CD4-positive, alpha-beta T cell treated with Interleukin-21 for 1 hour (primary cell): ENCODE data around the gene C19orf12.
A peak's percentile ranks its signal among the peaks of the same experiment; 100 is the strongest.
"Not testable (repeated sequence)": the region's sequence is repeated elsewhere in the genome, so short reads cannot be mapped to it uniquely, and the experiment has no call there.

Experiments used
- DNase-seq: peaks from one replicate; pipeline ENCODE4 v3.0.0-alpha.2; 2020

Gene C19orf12

DNA sequence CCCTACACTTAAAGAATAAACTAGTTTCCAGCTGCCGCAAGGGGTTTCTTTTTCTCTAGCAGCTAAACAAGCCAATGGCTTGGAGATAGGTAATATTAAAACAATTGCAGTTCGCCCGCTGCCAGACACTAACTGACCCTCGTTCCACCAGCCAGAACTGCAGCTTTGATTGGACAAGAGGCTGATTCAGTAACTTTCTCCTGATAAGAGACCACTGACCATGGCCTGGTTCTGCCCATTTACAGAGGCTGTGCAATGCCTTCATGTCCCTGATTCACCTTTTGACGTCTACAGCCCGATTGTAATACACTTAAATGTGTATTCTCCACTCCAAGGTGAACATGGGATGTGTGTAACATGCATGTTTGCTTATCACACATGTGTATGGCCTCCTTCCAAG, 12.8 kb upstream of the C19orf12 start:
- no peak for DNase-seq

DNA sequence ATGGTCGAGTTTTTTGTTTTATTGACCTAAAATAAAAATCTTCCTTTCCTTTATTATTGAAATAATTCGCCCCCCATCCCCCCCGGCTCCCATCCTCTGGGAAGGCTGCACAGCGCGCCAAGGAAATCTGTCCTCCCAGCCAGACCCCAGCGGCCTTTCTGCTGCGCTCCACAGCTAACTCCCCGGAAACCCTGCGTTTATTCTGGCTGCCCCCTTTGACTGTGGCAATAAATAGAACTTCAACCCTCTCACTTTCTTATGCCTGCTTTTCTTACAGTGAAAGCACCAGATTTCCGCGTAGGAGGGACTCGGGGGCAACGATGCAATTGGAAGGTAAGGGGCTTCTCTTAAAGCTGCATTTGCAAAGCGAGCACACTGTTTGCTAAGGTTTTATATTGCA, 9.7 kb upstream of the C19orf12 start:
- no peak for DNase-seq

DNA sequence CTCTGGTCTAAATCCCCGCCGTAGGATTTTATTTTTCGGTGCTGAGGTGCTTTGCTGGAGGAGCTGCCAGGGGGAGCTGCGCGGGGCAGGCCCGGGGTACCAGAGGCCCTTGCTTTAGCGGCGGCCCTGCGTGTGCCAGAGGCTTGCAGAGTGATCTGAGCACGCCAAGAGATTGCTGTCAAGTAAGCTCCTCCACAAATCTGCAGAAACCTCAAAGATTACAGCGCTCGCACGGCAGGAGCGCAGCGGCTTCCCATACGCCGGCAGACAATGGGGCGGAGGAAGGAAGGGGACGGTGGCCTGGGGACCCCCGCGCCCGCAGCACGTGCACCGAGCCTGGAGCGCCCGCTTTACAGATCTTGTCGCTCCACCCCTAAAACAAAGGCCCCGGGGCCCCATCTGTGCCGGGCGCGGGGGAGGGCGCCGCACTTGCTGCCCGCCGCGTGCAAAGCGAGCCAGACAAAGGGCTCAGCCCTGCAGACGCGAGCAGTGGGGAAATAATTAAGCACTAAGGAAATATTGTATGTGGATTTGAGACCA, 9.1 kb upstream of the C19orf12 start:
- peak; percentile 13 for DNase-seq

DNA sequence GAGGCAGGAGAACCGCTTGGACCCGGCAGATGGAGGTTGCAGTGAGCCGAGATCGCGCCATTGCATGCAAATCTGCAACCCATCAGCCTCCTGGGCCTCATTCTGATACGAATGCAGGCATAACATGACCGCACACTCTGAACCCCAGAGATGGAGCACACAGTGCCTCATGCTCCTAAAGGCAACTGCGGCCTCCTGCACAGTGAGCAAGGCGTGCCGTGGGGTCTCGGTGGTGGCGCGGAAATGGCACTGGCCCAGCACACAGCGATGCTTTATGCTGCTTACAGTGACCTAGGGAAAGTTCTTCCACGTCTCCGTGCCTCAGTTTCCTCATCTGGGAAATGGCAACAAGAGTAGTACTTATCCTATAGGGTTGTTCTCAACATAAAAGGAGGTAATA, 2.0 kb upstream of the C19orf12 start:
- no peak for DNase-seq

DNA sequence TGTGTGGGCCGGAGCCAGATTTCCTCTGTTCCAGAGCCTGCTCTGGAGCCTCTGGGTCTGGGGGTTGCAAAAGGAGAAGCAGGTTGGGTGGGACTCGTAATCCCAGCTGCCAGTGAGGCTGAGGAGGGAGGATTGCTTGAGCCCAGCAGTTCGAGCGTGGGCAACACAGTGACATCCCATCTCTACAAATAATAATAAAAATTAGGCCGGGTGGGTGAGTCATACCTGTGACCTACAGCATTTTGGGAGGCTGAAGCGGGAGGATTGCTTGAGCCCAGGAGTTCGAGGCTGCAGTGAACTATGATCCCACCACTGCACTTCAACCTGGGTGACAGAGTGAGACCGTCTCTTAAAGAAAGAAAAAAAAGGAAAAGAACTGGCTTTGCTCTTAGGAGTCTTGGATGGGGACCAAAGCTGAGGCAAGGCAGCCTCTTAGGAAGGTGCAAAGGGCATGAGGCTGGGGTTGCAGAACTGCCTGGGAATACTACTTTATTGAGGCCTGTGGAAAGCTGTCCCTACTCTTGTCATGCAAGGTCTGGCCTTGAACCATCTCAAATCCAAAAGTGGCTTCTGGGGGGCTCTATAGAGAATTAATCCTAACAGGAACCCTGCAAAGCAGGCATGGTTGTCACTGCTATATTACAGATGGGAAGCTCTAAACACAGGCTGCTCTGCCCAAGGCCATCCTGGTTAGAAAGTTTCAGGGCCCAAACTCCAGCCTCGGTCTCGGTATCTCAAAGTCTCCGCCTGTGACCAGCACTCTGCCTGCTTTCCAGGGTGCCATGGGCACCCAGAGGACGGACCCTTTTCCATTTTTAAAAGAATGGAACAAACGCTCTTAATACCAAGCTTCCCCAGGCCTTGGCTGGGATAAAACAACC, 880 bp upstream of the C19orf12 start:
- no peak for DNase-seq

DNA sequence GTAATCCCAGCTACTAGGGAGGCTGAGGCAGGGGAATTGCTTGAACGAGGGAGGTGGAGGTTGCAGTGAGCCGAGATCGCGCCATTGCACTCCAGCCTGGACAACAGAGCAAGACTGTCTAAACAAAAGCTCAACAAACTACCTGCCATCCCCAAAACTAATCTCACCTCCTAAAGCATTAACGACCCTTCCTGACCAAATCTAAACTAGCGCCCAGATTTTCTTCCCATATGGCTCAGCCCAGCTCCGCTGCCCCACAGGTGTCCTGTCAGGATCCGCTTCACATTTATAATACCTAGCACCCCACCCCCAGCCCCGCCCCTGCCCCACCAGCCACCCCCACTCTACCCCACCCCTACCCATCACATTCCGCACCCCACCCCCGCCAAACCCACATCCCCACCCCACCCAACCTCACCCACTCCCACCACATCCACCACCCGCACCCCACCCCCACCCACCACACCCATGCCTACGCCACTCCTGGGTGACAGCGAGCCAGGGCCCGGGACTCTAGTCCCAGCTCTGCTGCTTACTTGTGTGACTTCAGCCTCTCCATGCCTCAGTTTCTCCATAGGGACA, 599 bp downstream of the C19orf12 start:
- peak; percentile 75 for DNase-seq

DNA sequence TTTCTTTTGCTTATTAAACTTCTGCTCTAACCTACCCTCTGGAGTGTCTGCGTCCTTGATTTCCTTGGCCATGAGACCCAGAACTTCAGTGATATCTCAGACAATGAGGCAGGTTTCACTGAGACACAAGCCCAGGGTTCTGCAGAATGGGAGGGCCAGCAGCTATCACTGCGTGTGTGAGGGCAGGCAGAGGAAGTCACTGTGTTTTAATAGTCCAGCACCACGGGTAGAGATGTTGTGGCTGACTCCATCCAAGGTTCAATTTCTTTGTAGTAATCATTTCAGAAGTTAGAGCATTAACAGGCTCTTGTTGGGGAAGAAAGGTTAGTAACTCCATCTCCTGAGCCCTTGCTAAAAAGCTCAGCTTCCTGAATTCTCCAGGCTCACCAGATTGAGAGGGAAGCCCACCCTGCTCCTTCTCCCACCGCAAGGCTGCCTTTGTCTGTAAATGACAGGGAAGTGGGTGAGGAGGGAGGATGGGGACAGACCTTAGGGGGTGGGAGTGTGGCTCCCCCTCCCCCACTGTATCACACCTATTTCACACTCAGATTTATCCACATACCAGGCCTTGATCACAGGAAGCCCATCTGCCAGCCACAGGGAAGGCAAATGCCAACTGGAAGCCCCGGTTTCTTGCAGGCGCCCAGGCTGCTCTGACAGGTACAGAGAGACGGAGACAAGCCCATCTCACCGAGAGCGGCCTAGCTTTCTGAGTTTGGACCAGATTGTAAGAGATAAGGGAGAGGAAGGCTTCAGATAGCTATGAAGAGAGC, 2.1 kb downstream of the C19orf12 start:
- peak; percentile 25 for DNase-seq

DNA sequence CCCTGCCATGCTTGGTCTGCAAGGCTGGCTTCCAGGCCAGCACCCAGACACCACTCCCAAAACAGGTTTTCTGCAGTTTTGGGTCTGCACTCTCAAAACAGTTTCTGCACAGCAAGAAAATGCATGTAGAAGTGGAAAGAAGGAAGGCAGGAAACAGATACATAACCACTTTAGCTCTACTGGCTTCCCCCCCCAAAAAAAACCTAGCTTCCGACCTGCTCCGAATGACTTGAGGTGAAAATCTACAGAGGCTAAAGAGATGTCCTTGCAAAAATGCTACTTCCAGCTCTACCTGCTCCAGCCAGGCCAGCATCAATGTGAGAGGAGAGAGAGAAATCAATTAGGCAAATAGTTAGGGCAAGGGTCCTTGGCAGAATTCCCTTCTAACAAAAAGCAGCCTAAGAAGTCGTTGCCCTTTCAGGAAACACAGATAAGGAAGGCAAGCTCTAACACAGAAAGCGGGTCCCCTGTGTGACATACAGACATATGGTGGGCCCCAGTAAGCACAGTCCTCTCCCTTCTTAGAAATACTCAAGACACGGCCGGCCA, 3.4 kb downstream of the C19orf12 start:
- no peak for DNase-seq

DNA sequence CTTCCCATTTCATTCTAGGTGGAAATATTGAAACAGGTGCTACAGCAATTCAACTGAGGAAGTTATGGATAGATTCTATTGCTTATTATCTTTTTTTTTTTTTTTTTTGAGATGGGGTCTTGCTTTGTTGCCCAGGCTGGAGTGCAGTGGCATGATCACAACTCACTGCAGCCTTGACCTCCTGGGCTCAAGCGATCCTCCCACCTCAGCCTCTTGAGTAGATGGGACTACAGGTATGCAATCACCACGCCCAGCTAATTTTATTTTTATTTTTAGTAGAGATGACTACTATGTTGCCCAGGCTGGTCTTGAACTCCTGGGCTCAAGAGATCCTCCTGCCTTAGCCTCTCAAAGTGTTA, 5.6 kb downstream of the C19orf12 start:
- DNase-seq = not testable (repeated sequence)

DNA sequence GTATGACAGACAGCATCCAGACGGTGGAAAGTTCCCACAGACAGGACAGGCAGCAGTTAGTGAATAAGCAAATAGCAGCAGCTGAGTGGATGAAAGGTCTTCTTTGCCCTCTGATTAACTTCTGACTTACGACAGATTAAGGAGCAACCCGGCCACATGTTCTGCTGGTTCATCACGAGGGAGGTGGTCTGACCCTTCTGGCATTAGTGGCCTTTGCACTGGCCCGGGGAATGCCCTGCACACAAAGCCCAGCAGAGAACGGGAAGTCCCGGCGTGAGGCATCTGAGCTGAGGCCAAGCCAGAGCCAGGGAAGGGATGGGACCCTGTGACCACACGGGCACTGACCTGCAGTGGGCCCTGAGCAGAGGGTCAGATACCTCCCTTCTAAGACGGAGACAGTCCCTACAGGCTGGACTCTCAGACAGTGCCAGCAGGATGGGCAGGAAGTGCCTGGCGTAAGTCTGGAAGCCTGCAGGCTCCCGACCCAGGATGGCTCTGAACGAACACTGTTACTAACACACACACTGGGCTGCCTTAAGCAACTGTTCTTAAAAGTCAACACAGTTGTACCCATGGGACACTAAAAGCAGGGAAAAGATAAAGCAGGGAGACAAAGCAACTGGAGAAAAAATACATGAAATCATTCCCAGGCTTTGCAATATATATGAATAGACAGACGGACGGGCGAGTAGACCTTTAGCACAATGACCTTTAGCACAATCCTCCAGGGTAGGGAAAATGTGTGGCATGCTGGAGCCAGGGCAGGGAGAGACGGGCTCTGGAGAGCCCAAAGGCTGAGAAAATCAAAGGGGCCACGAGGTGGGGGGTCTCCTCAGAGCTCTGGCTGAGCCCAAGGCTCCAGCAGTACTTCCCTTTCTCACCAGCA, 6.3 kb downstream of the C19orf12 start:
- no peak for DNase-seq

DNA sequence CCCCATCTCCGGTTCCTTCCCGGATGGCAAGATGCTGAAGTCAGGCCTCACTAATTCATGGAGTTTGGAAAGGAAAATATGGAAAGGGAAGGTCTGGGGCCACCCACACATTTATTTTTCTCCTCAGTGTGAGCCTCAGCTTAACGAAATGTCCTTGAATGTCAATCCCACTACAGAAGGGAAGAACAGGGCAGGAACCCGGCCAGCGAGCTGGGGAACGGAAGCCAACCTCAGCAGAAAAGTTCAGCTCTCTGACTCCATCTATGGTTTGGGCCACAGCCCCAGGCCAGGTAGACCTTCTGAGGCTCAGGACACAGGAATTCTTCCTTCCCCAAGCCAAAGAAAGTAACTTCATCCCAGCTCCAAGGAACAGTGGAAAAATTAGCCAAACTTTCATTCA, 8.4 kb downstream of the C19orf12 start:
- no peak for DNase-seq

DNA sequence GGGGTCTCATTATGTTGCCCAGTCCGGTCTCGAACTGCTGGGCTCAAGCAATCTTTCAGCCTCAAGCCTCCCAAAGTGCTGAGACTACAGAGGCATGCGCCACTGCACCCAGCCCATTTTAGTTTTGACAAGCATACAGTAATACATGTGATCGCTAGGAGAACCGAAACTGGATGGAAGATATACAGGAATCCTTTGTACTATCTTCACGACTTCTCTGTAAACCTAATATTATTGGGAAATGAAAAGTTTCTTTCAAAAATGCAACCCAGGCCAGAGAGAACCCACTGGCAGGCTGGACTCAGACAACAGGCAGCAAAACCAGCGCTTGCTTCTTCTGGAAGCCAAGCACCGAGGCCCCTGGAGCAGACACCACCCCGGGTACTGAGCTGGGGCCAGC, 9.4 kb downstream of the C19orf12 start:
- DNase-seq = no peak

DNA sequence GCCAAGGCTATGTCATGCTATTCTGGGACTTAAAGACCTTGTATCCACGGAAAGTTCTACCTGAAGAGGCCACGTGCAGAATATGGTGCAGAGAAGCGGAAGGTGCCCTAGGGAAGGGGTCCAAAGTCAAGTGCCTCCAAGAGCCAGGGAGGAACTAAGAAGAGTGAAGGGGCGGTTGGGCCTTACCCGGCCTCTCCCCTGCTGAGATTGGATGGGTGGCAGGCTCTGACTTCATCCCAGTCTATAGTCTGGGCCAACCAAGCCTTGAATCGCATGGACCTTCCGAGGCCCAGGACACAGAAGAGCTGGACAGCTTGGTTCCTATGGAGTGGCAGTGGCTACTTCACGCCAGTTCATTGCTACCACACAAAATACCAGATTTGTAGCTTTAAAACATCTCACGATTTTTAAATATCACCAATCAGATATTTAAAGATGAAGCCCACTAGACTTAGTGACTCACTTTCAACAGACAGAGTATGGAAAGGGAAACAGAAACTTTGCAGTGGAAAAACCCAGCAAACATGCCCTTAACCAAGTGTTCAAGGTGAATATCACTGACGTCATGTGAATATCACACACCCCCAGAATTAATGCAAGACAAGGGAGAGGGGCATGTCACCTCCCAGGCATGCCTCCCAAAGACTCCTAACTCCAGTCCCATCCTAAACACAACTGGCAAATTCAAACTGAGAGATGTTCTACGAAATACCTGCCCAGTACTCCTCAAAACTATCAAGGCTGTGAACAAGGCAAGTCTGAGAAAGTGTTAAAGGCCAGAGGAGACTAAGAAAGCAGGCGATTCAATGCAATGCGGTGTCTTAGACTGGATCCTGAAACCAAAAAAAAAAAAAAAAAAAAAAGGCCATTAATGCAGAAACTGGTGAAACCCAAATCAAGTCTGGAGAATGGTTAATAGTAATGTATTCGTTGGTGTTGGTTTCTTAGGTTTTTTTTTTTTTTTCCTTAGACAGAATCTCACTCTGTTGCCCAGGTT, 10.2 kb downstream of the C19orf12 start:
- peak; percentile 34 for DNase-seq

DNA sequence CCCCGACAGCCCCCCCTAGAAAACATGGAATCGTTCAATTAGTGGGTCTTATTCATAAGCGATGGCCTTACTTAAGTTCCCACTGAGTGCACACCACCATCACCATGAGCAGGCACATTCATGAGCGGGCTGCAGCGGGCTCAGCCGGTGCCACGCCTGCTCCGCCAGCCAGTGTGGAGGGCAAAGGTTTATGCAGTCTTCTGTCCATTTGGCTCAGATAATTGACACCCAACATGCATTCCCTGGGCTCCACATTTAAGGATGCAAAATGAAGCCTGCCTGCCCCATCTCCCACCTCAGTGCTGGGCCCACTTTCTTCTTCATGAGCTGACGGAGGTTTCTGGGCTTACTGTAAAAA, 12.1 kb downstream of the C19orf12 start:
- DNase-seq = no peak

DNA sequence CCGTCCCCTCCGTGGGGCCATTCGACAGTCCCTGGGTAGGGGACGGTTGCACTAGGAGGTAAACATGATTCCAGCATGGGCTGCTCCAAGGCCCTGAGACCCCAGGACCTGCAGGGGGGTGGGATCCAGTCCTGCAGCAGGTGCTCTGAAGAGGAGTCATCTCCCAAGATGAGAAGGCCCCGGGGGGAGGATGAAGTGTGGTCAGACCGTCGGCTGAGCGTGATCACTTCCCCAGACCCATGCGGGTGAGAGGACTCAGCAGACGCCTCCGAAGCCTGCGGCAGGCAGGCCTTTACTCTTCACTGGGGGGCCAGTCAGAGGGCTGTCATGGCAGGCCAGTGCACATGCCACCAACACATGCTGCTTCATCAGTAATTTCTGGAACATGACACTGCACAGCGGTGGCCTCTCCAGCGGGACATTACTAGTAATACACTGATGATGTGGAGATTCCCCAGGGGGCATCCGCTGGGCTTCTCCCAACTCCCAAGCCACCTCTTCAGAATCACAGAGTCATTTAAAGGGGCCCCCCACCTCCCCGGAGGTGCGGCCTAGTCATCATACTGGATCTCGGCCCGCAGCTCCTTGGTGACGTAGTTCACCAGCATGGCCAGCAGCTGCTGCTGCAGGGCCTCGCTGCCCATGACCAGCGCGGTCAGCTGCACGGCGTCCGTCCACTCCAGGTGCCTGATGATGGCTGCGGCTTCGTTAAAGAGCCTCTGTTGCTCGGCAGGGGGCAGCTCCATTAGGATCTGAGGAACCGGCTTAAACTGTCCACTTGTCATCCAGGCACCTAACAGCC, 12.7 kb downstream of the C19orf12 start:
- no peak for DNase-seq

DNA sequence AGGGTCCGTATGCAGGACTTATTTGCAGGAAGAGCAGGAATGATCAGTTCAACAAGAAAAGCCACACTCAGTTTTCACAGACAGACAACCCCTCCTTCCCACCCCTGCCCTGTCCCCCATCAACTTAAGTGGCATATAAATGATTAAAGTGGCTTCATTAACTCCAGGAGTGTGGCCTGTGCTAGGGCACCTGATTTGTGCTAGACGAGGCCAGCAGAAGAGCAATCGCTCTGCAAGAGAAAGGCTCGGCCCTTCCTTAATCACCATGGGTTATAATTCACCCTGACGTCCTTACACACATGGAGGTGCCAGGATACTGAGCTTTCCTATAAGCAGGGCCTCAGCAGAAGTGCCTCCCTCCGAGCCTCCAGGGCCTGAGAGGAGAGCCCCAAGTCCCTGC, 14.6 kb downstream of the C19orf12 start:
- DNase-seq = no peak

DNA sequence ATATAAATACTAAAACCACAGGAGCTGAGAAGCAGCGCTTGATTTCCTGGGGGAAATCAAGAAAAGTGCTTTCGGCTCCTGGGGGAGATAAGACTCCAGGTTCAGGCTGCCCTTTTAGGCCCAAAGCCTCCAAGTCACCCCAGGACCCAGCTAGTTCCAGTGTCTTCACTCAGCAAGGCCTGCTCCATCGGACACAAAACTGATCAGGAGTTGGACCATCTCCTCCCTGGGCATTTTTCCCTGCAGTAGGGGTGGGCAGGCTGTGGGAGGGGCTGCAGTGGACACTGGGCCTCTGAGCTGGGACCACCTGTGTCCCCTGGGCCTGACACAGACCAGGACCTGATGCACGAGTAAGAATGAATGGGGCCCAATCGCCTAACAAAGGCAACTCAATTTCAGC, 15.2 kb downstream of the C19orf12 start:
- DNase-seq = no peak

DNA sequence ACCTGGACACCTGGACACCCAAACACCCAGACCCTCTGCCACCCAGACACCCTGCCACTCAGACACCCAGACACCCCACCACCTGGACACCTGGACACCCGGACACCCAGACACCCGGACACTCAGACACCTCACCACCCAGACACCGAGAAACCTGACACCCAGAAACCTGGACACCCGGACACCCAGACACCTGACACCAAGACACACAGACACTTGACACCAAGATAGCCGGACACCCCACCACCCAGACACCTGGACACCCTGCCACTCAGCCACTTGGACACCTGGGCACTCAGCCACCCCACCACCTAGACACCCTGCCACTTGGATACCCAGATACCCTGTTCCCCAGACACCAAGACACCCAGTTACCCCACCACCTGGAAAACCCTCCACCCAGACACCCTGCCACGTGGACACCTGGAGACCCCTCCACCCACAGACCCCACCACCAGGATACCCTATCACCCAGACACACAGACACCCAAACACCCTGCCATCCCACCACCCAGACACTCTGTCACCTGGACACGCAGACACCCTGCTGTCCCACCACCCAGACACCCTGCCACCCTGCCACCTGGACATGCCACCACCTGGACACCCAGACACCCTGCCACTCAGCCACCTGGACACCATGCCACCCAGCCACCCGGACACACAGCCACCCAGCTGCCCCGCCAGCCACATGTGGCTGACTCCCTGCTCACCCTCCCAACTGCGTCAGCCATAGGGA, 17.4 kb downstream of the C19orf12 start:
- no peak for DNase-seq

DNA sequence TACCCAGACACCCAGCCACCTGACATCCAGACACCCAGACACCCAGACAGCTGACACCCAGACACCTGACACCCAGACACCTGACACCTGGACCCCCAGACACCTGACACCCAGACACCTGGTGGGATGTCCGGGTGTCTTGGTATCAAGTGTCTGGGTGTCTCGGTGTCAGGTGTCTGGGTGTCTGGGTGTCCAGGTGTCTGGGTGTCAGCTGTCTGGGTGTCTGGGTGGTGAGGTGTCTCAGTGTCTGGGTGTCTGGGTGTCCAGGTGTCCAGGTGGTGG, 18.6 kb downstream of the C19orf12 start:
- peak; percentile 25 for DNase-seq
